HG02610 (cell line): ENCODE data around the gene GRIA3.
A peak's percentile ranks its signal among the peaks of the same experiment; 100 is the strongest.

Source experiments
- ATAC-seq: cut with Tn5 transposase; IDR thresholded peaks from one replicate; pipeline ENCODE4 v1.9.1; 2021; ENCODE audit warnings: mild to moderate bottlenecking, moderate library complexity; ENCODE audit not compliant: unreplicated experiment

Gene GRIA3

DNA sequence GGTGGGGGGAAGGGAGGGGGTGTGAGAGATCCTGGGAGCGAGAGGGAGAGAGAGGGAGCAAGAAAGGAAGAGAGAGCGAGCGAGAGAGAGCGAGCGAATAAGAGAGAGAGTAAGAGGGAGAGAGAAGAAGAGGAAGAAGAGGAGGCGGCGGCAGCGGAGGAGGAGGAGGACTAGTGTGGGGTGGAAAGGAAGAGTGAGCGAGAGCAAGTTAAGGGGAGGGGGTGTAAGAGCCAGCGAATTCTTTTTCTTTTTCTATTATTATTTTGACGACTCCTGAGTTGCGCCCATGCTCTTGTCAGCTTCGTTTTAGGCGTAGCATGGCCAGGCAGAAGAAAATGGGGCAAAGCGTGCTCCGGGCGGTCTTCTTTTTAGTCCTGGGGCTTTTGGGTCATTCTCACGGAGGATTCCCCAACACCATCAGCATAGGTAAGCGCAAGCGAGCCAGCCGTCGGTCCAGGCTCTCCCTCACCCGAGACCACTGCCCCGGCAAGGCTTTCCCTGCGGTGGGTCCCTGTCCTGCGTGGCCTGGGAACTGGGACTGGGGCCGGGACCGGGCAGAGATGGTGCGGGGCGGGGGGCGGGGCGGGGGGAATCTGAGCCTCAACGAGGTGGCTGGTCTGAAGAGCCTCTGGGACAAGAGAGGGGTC is at the start of gene GRIA3:
Gene GRIA3 (plus strand): TSS at position 60 of the 647 bp plus-strand sequence. CDS start 258 bp downstream, at position 318.
- no peak for ATAC-seq

- ATAC-seq, result no peak
These were observed 45.6 kb upstream of the GRIA3 start for GRCh38 chrX:123138473-123138872.

GRCh38 chrX:123140454-123140853 is 43.6 kb upstream of the GRIA3 start:
- ATAC-seq, result no peak

GRCh38 chrX:123140904-123141303 is 43.2 kb upstream of the GRIA3 start:
- ATAC-seq, result peak; percentile 61

- ATAC-seq, result no peak
These were observed 30.2 kb upstream of the GRIA3 start for GRCh38 chrX:123153846-123154335.

DNA sequence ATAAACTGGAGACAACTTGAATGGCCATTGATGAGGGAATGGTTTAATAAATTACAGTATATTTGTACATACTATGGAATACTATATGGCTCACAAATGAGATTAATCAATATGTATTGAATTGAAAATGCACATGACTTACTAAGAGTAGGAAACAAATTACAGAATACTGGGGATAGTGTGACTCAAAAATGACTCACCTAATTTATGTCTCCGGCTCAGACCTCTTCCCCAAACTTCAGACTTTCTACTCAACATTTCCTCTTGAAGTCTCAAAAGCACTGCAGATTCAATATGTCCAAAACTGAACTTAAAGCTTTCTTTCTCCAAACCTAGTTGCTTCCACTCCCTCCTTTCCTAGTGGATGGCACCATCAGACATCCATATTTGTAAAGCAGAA is 28.8 kb upstream of the GRIA3 start:
- ATAC-seq, result no peak

- ATAC-seq, result no peak
These were observed 26.5 kb upstream of the GRIA3 start for GRCh38 chrX:123157586-123157985.

DNA sequence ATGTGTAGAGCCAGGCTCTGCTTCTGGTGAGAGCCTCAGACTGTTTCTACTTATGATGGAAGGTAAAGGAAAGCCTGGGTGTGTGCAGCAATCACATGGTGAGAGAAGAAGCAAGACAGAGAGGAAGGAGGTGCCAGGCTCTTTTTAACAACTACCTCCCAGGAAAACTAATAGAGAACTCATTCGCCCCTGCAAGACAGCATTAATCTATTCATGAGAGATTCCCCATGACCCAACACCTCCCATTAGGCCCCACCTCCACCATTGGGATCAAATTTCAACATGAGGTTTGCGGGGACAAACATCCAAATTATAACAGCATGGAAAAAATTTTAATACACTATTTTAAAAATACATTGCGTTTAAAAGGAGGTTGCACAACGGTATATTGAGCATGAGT is 24.7 kb upstream of the GRIA3 start:
- no peak for ATAC-seq

GRCh38 chrX:123167621-123168020 is 16.5 kb upstream of the GRIA3 start:
- ATAC-seq, result no peak

GRCh38 chrX:123169247-123169901 is 14.7 kb upstream of the GRIA3 start:
- ATAC-seq, result peak; percentile 49

GRCh38 chrX:123170546-123170945 is 13.5 kb upstream of the GRIA3 start:
- ATAC-seq, result no peak

DNA sequence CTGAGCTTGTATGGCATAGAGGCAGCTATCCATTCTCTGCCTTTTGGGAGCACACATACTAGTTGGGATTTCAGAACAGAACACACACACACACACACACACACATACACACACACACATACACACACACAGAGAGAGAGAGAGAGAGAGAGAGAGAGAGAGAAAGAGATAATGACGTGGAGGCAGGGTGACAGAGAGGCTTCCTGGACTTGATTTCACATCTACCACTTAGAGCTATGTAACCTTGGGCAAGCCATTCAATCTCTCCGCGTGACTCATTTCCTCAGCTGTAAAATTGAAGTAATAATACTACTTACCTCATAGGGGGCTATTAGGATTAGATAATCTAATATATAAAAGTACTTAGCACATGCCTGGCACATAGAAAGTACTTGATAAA is 12.3 kb upstream of the GRIA3 start:
- ATAC-seq, result no peak

DNA sequence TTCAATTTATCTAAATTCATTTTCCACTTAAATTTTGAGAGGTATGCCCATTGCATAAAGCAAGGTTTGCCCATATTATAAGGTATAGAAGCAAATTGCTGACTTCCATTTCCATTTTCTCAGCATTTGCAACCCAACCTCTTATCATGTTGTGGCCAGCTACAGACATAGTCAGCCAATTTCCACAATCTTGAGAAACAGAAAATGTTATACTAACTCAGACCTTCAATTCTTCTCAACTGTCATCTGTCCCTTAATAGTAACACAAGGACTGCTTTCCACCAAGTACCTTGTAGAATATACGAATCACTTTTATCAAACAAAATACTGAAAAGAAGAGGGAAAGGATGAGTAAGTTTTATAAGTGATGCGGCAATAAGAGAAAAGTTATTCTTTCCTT is 11.2 kb upstream of the GRIA3 start:
- no peak for ATAC-seq

- no peak for ATAC-seq
These were observed 10.2 kb upstream of the GRIA3 start for GRCh38 chrX:123173833-123174232.

DNA sequence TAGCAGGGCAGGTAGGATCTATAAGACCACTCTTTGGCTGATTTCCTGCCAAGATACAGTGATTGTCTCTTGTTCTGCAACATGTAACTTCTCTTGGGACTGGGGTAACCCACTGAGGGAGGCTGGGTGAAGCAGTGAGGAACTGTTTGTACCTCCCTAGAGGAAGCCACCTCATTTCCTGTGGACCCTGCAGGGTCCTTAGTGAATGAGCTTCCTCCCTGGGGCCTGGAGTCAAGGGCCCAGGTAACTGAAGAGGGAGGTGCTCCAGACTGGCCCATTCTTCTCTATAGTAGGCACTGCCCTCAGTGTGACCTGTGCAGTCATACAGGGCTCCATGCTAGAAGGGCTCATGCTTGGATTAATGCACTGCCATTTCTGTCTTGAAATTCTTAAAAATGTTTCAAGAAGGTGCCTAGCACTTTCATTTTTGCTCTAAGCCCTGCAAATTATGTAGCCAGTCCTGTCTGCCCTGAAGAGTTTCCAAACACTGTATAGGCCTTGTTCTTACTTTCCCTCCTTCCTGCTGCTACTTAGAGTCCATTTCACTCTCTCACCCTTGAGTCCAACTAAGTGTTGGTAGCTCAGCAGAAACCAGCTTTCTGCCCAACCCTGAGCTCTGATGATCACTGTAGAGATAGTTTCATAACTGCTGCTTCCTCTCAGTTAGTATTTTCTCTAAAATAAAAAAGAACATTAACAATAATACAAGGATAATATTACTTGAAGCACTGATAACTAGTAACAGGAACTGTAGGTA is 8.5 kb upstream of the GRIA3 start:
- no peak for ATAC-seq

DNA sequence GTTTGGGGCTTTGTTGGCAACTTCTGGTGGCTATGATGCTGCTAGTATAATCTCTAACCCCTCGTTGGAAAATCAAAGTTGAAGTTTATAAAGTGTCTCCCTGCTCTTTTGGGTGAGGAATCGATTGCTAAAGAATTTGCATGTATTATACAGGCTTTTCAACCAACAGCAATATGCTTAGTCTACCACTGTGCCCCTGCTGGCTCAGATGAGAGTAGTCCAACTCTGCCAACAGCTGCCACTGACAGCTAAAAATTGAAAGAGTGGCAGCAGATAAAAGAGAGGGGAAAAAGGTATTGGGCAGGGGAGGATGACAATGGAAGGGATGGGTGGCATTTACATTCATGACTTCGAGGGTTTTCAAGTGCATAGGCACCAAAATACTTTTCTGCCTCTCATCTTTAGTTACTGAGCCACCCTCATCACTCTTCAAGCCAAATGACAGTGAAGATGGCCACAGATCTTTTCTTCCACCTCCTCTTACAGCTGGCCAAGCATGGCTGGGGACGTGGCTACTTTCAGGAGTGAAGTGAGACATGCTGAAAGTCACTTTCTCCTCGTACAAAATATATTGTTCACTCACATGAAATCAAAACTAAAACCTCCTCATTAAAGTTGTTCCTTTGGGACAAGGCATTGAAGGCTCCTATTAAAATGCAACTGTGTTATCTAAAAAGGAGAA is 2.7 kb upstream of the GRIA3 start:
- ATAC-seq, result no peak

- no peak for ATAC-seq
These were observed 793 bp downstream of the GRIA3 start for GRCh38 chrX:123184866-123185276.

- no peak for ATAC-seq
These were observed 1.6 kb downstream of the GRIA3 start for GRCh38 chrX:123185721-123186120.

GRCh38 chrX:123186801-123187200 is 2.7 kb downstream of the GRIA3 start:
- ATAC-seq, result no peak

DNA sequence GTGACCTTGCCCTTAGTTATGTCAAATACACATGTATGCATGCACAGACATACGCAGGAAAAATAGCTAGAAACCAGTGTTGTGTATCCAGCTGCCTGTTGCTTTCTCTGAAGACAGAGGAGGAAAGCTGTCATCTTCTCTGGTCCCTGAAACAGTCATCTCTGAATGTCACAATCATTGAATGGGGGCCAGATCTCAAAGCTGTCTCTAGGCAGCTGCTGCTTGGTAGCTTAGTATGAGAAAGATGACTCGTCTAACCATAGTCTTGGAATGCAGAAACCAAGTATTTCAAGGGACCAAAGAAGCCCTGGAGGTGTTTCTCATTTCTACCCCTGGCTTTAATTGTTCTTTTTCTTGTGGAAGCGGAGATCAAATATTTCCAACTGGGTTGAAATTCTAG is 4.0 kb downstream of the GRIA3 start:
- no peak for ATAC-seq

DNA sequence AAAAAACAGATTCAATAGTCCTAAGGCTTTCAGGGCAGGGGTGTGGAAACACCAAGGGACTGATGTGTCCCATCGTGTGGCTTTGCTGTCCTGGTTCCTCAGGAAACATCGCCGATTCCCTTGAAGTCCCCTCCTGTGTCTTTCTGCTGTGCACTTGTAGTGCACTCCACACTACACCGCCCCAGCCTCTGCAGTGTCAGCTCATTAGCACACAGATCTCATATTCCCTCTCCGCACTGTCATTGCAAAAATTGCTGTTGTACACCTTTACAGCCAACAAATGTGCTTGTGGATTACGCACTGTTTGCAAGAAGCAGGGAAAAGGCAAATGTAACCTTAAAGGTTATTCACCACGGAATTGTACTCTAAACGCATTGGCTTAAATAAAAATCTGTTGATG is 5.3 kb downstream of the GRIA3 start:
- ATAC-seq, result no peak
